Stimulated activated naive CD8-positive, alpha-beta T cell treated with anti-CD3 and anti-CD28 coated beads, Interleukin-15, amount 100 ng/mL, for 72 hours (primary cell): Measurements from ENCODE around the gene NRG4.
A peak's percentile ranks its signal among the peaks of the same experiment; 100 is the strongest.
"Not testable (repeated sequence)": the region's sequence is repeated elsewhere in the genome, so short reads cannot be mapped to it uniquely, and the experiment has no call there.

Experiments used
- ATAC-seq: fragments of 150-1000 bp; cut with Tn5 transposase; 2 replicates; pipeline ENCODE4 v1.10.0; 2021; ENCODE audit warnings: mild to moderate bottlenecking, moderate library complexity
- DNase-seq, 2 donors: peaks; one replicate each; pipeline ENCODE4 v3.0.0; 2021 to 2022
- H3K27ac Mint-ChIP-seq, 2 donors: one replicate each; pipeline ENCODE4 v1.8.0; 2022; ENCODE audit warnings: mild to moderate bottlenecking in 2 of 2, mixed read lengths in 2 of 2, moderate library complexity in 2 of 2
- H3K27me3 Mint-ChIP-seq: one replicate; pipeline ENCODE4 v1.8.0; 2022; ENCODE audit warnings: mixed read lengths
- H3K4me1 Mint-ChIP-seq: one replicate; pipeline ENCODE4 v1.8.0; 2022; ENCODE audit warnings: mild to moderate bottlenecking, mixed read lengths
- H3K4me3 Mint-ChIP-seq, 2 donors: one replicate each; pipeline ENCODE4 v1.8.0; 2022; ENCODE audit warnings: mild to moderate bottlenecking in 2 of 2, mixed read lengths in 2 of 2, moderate library complexity in 1 of 2
- H3K9me3 Mint-ChIP-seq, 2 donors: one replicate each; pipeline ENCODE4 v1.8.0; 2022; ENCODE audit warnings: mixed read lengths in 2 of 2

Gene NRG4

DNA sequence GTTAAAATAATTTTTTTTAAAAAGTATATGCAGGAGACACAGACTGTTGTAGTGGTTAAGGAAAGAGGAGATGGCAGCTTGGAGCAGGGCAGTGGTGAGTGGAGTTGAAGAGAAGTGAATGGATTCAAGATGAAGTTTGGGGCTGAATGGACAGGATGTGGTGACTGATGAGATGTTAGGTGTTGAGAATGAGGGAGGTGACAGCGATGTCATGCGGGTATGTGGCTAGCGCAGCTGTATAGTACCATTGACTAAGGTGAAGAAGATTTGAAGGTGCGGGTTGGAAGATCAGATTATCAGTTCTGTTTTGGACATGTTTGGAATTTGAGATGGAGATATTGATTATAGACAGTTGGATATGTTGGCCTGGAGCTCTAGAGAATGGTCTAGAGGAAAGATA is 88.5 kb downstream of the NRG4 start:
- H3K4me3 Mint-ChIP-seq = no peak overlapping the region
- peaks cover 43% of the 10 kb centered on the region for H3K4me1 Mint-ChIP-seq
- H3K9me3 Mint-ChIP-seq = no peaks in the 10 kb centered on the region
- peak in 1 of 2 donors; percentile 22 for DNase-seq
- peak overlapping the region in 1 of 2 donors; percentile 0 for H3K27ac Mint-ChIP-seq
- H3K27me3 Mint-ChIP-seq = no peaks in the 10 kb centered on the region
- ATAC-seq = peak; percentile 86

DNA sequence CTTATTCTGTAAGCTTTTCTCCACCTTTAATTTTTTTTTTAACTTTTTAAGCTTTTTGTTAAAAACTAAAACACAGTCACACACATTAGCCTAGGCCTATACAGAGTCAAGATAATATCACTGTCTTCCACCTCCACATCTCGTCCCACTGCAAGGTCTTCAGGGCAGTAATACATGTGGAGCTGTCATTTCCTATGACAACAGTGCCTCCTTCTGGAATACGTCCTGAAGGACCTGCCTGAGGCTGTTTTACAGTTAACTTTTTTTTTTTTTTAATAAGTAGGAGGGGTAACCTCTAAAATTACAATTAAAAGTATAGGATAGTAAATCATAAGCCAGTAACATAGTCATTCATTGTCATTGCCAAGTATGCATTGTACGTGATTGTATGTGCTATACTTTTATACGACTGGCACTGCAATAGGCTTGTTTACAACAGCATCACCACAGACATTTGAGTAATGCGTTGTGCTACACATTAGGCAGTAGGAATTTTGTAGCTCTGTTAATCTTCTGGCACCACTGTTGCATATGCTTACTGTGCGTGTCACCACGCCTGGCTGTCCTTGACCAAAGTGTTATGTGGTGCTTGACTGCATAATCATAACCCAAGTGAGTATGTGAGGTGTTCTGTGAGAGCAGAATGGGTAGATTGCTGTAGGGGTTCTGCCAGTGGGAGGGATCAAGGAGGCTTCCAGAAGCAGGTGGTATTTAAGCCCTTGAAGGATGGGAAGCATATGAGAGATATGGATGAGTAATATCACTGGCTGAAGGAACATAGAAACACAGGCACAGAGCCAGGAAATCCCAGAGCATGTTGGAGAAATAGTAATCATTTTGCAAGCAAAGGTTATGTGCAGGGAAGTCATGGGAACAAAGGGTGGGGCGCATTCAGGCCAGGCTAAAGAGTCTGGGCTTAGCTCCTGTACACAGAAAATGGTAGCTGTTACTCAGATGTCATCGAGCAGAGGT is 90.2 kb downstream of the NRG4 start:
- ATAC-seq (peak; percentile 45), DNase-seq (no peak)
- Mint-ChIP-seq H3K9me3 (no peaks in the 10 kb centered on the region), H3K4me3 (no peak overlapping the region), H3K27ac (no peak overlapping the region), H3K27me3 (no peaks in the 10 kb centered on the region), H3K4me1 (peaks cover 30% of the 10 kb centered on the region)

DNA sequence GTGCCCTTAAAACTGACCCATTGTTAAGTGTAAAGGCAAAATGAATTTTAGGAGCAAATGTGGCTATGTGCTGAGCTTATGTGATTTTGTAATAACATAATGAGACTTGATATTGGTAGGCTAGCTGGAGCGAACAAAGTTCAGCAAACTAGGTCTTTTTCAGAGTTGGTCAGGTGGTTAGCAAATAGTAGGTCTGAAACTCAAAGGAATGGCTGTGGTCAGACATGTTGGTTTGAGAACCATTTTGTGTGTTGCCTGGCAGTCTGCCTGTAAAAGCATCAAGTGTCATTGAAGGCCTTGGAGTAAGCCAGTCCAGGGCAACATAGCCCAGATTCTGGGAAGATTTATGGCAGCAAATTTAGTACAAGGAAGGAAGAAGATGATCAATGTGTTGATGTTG is 92.1 kb downstream of the NRG4 start:
- H3K27ac Mint-ChIP-seq = no peak overlapping the region
- H3K9me3 Mint-ChIP-seq = no peaks in the 10 kb centered on the region
- H3K4me3 Mint-ChIP-seq = no peak overlapping the region
- ATAC-seq = no peak
- H3K4me1 Mint-ChIP-seq = peaks cover 22% of the 10 kb centered on the region
- no peaks in the 10 kb centered on the region for H3K27me3 Mint-ChIP-seq
- no peak for DNase-seq

DNA sequence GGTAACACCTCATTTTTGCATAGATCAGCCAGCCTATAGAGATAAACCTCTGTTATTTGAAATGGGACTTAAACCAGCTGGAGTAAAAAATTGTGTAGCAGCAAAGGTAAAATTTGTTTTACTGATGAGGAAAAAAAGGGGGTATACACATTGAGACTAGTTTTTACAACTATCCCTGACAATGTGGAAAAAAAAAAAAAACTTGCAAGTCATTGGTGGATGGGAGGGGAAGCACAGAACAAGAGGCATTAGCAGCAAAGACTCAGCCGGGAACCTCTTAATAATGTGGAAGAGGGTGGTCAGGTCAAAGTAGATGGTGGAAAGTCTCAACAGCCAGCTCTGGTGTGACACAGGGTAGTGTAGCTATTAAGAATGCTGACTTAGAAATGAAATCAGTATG is 94.1 kb downstream of the NRG4 start:
- Mint-ChIP-seq H3K4me3 (no peak overlapping the region), H3K9me3 (no peaks in the 10 kb centered on the region), H3K27ac (no peak overlapping the region), H3K4me1 (peaks cover 14% of the 10 kb centered on the region), H3K27me3 (no peaks in the 10 kb centered on the region)
- no peak for DNase-seq
- no peak for ATAC-seq

DNA sequence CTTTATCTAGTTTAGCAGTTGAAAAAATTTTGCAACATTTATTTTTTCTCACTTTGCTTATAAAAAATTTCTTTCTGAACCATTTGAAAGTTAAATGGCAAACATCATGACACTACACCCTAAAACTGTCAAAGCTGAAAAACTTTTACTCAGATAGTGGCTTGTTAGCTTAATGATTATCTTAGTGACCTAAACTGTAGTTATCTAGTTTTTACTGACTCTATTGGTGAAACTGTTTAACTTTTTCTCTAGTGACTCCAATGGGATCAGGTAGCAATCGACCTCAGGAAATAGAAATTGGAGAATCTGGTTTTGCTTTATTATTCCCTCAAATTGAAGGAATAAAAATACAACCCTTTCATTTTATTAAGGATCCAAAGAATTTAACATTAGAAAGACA is 95.2 kb downstream of the NRG4 start:
- DNase-seq (no peak), ATAC-seq (no peak)
- no peak overlapping the region for H3K27ac Mint-ChIP-seq
- H3K27me3 Mint-ChIP-seq = no peaks in the 10 kb centered on the region
- no peak overlapping the region for H3K4me3 Mint-ChIP-seq
- peaks cover 5% of the 10 kb centered on the region for H3K4me1 Mint-ChIP-seq
- no peaks in the 10 kb centered on the region for H3K9me3 Mint-ChIP-seq

DNA sequence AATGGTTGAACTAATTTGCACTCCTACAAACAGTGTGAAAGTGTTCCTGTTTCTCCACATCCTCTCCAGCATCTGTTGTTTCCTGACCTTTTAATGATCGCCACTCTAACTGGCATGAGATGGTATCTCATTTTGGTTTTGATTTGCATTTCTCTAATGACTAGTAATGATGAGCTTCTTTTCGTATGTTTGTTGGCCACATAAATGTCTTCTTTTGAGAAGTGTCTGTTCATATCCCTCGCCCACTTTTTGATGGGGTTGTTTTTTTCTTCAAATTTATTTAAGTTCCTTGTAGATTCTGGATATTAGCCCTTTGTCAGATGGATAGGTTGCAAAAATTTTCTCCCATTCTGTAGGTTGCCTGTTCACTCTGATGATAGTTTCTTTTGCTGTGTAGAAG is 101.9 kb downstream of the NRG4 start:
- not testable (repeated sequence) for H3K4me3 Mint-ChIP-seq, DNase-seq, H3K27me3 Mint-ChIP-seq, ATAC-seq
- Mint-ChIP-seq H3K4me1 (peaks cover 33% of the 10 kb centered on the region), H3K27ac (peak overlapping the region in 1 of 2 donors; percentile 49), H3K9me3 (peaks cover 13 to 18% of the 10 kb centered on the region in 2 donors)

DNA sequence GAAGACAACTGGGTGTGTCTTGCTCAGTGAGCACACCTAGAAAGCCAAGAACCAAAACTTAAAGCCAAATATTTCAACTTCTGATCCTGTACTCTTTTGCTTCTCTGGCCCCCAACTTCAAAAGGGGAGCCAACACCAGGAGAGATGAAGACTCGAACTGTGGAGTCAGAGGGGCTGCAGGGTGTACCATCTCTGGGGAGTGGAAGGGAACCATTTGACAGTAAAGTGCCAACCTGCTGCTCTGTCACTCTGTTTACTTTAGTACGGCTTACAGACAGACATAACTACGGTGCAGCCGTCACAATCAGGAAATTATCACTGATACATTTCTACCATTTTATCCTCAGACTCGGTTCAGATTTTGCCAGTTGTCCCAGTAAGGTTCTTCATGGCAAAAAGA is 107.0 kb downstream of the NRG4 start:
- peaks cover 59% of the 10 kb centered on the region for H3K4me1 Mint-ChIP-seq
- DNase-seq (no peak), ATAC-seq (no peak)
- no peaks in the 10 kb centered on the region for H3K27me3 Mint-ChIP-seq
- peak overlapping the region; percentile 99 for H3K4me3 Mint-ChIP-seq
- H3K27ac Mint-ChIP-seq = peak overlapping the region in 1 of 2 donors; percentile 68
- peaks cover 2 to 3% of the 10 kb centered on the region in 2 donors for H3K9me3 Mint-ChIP-seq

DNA sequence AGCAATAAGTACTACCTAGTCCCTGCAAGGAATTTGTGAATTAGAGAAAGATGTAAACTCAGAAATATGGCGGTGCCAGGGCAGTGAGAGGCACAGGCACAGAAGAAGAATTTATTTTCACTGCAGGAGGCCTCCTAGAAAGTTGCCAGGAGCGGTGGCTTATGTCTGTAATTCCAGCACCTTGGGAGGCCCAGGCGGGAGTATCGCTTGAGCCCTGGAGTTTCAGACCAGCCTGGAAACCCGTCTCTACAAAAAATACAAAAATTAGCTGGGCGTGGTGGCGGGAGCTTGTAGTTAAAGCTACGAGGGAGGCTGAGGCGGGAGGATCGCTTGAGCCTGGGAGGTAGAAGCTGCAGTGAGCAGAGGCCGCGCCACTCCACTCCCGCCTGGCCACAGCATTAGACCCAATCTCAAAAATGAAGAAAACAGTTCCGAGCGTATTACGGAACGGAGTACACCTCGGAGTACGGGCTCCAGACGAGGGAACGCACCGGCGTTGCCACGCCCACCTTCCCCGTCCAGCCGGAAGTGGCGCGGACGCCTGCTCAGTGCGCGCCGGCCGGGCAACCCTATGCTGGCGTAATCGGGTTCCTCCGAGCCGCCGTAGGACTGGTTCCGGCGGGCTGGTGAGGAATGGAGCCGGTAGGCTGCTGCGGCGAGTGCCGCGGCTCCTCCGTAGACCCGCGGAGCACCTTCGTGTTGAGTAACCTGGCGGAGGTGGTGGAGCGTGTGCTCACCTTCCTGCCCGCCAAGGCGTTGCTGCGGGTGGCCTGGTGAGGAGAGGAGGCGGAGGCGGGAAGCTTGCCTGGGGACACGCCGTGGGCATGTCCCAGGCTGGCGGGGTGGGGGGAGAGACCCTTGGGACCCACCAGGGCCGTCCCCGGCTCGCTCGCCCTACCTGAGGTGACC is 108.6 kb downstream of the NRG4 start, which contains the start of gene FBXO22:
Gene FBXO22 (plus strand): TSS at position 548 of the 909 bp plus-strand sequence. CDS start 86 bp downstream, at position 634.
- DNase-seq (peak; percentile 91 to 94), ATAC-seq (peak; percentile 99)
- H3K4me3 Mint-ChIP-seq = peak within 1 kb of the TSS; percentile 99
- H3K27ac Mint-ChIP-seq = peak within 1 kb of the TSS; percentile 97 to 99
- no peaks in the 10 kb centered on the region for H3K27me3 Mint-ChIP-seq
- H3K4me1 Mint-ChIP-seq = peaks cover 46% of the 10 kb centered on the region
- H3K9me3 Mint-ChIP-seq = no peaks in the 10 kb centered on the region

DNA sequence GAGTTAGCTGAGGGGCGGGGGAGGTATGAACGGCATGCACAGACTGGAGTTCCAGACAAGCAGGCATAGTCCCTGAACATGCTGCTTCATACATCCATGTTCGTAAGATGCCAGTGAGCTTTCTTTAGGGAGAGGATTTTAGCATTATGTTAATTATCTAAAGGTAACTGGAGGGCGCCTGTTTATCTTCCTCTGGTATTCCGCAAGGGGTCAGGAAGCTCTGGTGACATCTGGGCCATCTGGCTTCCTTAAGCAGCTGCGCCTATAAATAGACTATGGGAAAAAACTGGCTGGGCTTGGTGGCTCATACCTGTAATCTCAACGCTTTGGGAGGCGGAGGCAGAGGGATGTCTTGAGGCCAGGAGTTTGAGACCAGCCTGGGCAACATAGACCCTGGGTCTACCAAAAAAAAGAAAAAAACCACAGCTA is 110.1 kb downstream of the NRG4 start:
- DNase-seq = no peak
- no peak for ATAC-seq
- peak overlapping the region in 1 of 2 donors; percentile 93 for H3K27ac Mint-ChIP-seq
- H3K9me3 Mint-ChIP-seq = no peaks in the 10 kb centered on the region
- peaks cover 46% of the 10 kb centered on the region for H3K4me1 Mint-ChIP-seq
- no peaks in the 10 kb centered on the region for H3K27me3 Mint-ChIP-seq
- H3K4me3 Mint-ChIP-seq = peak overlapping the region; percentile 53 to 99

DNA sequence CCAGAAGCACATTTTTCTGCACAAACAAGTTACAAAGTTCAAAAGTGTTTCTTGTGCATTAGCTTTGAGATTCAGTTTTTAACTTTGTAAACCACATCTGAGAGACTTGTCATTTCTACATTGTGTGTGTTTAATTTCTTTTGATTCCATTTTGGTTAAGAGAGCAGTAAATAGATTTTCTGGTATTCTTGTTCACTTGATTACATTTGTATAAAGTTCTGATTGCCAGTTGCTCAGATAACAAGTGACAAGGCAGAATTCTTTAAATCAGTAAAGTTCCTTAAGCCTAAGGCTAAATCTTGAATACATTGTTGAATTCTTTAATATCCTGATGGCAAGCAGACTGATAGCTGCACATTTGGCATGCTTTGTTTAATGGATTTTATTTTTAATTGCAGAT is 111.6 kb downstream of the NRG4 start:
- Mint-ChIP-seq H3K27ac (no peak overlapping the region), H3K4me1 (peaks cover 44% of the 10 kb centered on the region), H3K27me3 (no peaks in the 10 kb centered on the region), H3K4me3 (peak overlapping the region in 1 of 2 donors; percentile 47), H3K9me3 (no peaks in the 10 kb centered on the region)
- DNase-seq = no peak
- ATAC-seq = no peak

DNA sequence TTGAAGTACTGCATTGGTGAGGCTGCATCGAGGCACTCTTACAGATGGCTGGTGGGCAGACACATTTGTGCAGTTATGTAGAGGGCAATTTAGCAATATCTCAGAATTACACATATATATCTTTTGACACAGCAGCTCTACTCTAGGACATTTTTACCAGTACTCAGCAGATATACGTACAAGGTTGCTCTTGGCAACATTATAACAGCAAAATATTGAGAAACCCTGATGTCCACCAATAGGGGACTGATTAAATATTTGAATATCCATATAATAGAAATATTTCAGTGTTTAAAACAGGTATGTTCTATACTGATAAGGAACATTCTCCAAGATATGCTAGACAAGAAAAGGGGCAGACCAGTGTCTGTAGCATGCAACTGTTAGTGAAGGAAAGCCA is 116.5 kb downstream of the NRG4 start:
- H3K4me1 Mint-ChIP-seq = peaks cover 11% of the 10 kb centered on the region
- H3K9me3 Mint-ChIP-seq = no peaks in the 10 kb centered on the region

DNA sequence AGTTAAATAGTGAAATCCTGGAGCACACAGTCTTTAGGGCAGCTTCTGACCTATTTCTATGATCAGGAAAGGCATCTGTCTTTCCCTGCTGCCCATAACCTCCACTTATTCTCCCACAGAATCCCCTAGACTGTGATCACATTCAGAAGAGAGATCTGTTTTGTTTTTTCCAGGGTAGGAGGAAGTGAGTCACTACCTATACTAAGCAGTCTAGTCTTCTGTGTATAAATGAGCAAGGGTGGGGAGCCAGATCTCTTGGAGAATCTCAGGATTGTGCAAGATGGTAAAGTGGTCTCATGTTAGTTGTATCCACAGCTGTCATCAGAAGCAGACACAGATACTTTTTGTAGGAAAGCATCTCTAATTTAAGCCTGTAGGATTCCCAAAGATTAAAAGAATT is 120.3 kb downstream of the NRG4 start:
- no peak overlapping the region for H3K27ac Mint-ChIP-seq
- peaks cover 10% of the 10 kb centered on the region for H3K4me1 Mint-ChIP-seq
- peak; percentile 54 for ATAC-seq
- H3K27me3 Mint-ChIP-seq = no peaks in the 10 kb centered on the region
- H3K4me3 Mint-ChIP-seq = no peak overlapping the region
- no peak for DNase-seq
- H3K9me3 Mint-ChIP-seq = no peaks in the 10 kb centered on the region

More for the DNA sequence above, 116.5 kb downstream of the NRG4 start:
- no peak overlapping the region for H3K4me3 Mint-ChIP-seq
- DNase-seq (no peak), ATAC-seq (no peak)
- no peaks in the 10 kb centered on the region for H3K27me3 Mint-ChIP-seq
- H3K27ac Mint-ChIP-seq = no peak overlapping the region
